HepG2 (cell line): ENCODE results near the gene JPT1.

ENCODE experiments used
- PBX2 ChIP-seq: IDR thresholded peaks from 2 replicates; pipeline ENCODE4 v1.6.1; 2016; ENCODE audit warnings: control low read depth
- RFX5 ChIP-seq: IDR thresholded peaks from 2 replicates; pipeline ENCODE4 v1.6.1; 2011; ENCODE audit warnings: low read depth, low read length, improper control_type of control experiment
- TCF7L2 ChIP-seq: IDR thresholded peaks from 2 replicates; pipeline ENCODE4 v1.6.1; 2011; ENCODE audit warnings: mild to moderate bottlenecking, low read depth, low read length, moderate library complexity
- TF ChIP-seq, protein P1 (sequence below): sonication (generic); formaldehyde crosslinking; IDR thresholded peaks from 2 replicates; pipeline ENCODE4 v1.4.0; 2020; ENCODE audit warnings: missing genetic modification reagents

DNA sequence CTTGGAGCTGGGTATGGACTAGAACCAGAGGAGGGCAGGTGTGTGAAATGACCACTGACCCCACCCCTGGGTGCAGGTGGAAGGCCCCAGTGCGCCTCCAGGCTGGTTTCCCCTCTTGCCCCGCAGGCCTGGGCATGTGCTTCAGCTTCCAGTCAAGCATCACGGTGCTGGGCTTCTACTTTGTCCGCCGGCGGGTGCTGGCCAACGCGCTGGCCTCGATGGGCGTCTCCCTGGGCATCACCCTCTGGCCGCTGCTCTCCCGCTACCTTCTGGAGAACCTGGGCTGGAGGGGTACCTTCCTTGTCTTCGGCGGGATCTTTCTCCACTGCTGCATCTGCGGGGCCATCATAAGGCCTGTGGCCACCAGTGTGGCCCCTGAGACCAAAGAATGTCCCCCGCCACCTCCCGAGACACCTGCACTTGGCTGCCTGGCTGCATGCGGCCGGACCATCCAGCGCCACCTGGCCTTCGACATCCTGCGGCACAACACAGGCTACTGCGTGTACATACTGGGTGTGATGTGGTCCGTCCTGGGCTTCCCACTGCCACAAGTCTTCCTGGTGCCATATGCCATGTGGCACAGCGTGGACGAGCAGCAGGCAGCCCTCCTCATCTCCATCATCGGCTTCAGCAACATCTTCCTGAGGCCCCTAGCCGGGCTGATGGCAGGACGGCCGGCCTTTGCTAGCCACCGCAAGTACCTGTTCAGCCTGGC is 54.3 kb downstream of the JPT1 start:
- TF ChIP-seq PBX2 (no peak), TCF7L2 (no peak), RFX5 (no peak)
- TF ChIP-seq, protein P1, sequence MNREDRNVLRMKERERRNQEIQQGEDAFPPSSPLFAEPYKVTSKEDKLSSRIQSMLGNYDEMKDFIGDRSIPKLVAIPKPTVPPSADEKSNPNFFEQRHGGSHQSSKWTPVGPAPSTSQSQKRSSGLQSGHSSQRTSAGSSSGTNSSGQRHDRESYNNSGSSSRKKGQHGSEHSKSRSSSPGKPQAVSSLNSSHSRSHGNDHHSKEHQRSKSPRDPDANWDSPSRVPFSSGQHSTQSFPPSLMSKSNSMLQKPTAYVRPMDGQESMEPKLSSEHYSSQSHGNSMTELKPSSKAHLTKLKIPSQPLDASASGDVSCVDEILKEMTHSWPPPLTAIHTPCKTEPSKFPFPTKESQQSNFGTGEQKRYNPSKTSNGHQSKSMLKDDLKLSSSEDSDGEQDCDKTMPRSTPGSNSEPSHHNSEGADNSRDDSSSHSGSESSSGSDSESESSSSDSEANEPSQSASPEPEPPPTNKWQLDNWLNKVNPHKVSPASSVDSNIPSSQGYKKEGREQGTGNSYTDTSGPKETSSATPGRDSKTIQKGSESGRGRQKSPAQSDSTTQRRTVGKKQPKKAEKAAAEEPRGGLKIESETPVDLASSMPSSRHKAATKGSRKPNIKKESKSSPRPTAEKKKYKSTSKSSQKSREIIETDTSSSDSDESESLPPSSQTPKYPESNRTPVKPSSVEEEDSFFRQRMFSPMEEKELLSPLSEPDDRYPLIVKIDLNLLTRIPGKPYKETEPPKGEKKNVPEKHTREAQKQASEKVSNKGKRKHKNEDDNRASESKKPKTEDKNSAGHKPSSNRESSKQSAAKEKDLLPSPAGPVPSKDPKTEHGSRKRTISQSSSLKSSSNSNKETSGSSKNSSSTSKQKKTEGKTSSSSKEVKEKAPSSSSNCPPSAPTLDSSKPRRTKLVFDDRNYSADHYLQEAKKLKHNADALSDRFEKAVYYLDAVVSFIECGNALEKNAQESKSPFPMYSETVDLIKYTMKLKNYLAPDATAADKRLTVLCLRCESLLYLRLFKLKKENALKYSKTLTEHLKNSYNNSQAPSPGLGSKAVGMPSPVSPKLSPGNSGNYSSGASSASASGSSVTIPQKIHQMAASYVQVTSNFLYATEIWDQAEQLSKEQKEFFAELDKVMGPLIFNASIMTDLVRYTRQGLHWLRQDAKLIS (CRISPR knock-in tag): no peak
